DLD1 (cell line): ENCODE data around the gene MAP2K7.

Experiments used
- in situ Hi-C: cut with HindIII; loops from 2 replicates; pipeline ENCODE4 v1.10.0; 2017; ENCODE audit warnings: low sequenced_read_pairs

MAP2K7 gene

DNA sequence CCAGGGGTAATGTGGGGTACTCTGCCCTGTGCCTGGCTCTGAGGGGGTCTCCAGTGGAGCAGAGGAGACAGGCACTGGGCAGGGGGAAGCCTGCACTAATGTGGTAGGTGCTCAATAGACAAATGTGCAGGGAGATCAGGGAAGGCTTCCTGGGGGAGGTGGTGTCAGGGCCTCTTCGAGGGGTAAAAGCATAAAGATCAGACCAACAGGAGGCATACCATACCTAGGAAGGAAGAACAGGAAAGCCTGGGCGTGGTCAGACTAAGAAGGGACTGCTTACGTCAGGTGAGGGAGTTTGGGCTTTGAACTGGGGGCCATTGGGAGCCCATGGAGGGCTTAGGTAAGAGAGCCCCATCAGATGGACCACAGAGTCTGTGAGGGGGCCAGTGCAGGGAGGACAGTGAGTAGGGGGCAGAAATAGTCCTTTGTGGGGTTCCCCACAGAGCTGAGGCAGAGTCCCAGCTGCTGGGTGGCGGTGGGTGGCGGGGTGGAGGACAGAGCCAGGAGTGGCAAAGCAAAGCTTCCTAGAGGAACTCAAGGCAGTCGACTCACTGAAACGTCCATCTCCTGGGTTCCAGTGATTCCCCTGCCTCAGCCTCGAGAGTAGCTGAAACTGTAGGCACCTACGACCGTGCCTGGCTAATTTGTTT, 38.3 kb upstream of the MAP2K7 start:
- in situ Hi-C loops: loop anchor here (25.0 kb wide), 1 partner anchor 153 kb away; the partner anchor contains the start of gene FCER2

DNA sequence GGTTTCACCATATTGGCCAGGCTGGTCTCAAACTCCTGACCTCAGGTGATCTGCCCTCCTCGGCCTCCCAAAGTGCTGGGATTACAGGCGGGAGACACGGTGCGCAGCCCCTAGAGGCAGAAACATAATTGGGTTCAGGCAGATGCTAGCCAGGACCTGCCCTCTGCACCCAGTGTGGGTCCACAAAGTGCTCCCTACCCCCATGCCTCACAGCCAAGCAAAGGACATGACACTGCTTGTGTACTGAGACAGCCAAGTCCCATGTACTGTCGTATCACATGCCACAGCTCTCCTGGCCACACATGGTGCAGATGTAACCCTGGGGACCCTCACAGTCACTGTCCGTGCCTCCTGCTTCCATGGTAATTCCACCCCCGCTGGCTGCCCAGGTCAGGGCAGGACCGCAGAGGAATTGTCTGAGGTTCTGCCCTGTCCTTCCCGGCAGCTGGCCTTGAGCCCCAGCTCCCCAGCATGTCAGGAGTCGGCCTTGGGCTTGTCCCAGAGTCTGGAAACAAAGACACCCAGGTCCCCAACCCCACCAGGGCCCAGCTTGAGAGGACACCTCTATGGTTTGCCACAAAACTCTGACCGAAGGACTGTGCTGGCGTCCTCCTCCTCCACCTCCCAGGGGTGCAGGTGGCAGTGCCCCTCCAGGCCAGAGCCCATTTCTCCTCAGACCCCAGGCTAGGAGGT, 37.1 kb upstream of the MAP2K7 start:
- in situ Hi-C loops: loop anchor here (25.0 kb wide), 1 partner anchor 154 kb away; the partner anchor contains the start of gene FCER2

- in situ Hi-C loops: loop anchor here (25.0 kb wide), 1 partner anchor 155 kb away; the partner anchor contains the start of gene FCER2
Observed at GRCh38 chr19:7867092-7867844, 36.4 kb upstream of the MAP2K7 start.

- in situ Hi-C loops: loop anchor here (25.0 kb wide), 1 partner anchor 156 kb away; the partner anchor contains the start of gene FCER2
Observed at GRCh38 chr19:7868326-7868670, 35.4 kb upstream of the MAP2K7 start.

DNA sequence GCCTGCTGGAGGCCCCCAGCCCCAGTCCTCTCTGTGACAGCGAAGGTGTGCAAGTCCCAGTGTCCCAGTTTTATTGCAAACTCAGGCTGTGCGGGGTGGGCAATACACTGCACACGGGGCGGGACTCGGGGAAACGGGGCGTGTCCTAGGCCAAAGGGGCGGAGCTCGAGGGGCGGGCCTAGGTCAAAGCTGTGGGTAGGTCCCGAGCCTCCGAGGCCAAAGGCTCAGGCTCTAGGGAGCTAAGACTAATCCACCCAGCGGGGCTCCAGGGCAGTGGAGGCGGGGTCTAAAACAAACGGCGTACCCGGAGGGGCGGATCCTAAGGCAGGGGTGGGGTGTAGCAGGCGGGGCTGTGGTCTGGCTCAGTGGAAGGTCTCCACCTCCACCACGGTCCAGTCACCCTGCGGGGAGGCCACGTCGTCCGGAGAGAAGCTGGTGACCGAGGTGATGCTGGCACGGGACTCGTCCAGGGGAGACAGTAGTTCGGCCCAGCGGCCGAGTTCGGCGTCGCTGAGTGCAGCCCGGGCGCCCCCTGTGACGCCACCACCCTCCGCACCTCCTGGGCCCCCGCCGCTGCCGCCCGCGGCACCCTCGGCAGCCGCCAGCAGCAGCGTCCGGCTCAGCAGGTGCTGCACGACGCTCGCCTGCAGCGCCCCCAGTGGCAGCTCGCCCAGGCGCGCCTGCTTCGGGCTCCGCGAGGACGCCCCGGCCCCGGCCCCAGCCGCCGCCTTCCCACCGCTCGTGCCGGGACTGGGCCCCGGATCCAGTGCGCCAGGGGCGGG, 34.8 kb upstream of the MAP2K7 start:
- in situ Hi-C loops: loop anchor here (25.0 kb wide), 1 partner anchor 157 kb away; the partner anchor contains the start of gene FCER2

DNA sequence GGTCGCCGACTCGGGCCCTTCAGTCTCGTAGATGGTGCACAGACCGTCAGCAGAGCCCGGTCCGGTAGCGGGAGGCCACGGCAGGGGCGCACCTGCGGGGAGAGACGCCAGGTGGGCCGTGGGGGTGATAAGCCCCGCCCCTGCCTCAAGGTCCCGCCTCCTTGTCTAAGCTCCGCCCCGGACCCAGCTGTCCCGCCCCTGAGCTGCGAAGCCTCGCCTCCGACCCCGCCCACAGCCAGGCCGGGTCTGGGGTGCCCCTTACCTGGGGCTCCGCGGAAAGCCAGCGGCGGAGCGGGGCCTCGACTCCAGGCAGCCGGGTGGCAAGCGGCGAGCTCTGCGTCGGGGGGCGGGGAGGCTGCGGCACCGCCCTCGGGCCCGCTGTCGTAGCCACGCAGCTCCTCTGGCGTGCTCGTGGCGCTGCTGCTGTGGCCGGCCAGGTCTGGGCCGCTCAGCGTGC, 34.2 kb upstream of the MAP2K7 start:
- in situ Hi-C loops: loop anchor here (25.0 kb wide), 1 partner anchor 157 kb away; the partner anchor contains the start of gene FCER2

DNA sequence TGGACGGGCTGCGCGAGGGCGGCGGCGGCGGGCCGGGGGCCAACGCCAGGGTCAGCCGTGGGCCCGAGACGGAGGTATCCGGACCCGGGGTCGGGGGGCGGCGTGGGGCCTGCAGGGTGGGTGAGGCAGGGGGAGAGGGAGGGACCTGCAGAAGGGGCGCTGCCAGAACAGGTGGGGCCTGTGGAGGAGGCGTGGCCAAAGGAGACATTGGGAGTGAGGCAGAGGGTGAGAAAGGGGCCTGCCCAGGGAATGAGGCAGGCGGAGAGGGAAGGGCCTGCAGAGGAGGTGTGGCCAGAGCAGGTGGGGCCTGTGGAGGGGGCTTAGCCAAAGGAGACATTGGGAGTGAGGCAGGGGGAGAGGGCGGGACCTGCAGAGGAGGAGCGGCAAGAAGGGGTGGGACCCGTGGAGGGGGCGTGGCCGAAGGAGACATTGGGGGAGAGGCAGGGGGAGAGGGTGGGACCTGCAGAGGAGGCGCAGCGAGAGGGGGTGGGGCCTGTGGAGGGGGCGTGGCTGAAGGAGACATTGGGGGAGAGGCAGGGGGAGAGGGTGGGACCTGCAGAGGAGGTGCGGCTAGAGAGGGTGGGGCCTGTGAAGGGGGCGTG, 33.7 kb upstream of the MAP2K7 start:
- in situ Hi-C loops: loop anchor here (25.0 kb wide), 1 partner anchor 158 kb away; the partner anchor contains the start of gene FCER2

DNA sequence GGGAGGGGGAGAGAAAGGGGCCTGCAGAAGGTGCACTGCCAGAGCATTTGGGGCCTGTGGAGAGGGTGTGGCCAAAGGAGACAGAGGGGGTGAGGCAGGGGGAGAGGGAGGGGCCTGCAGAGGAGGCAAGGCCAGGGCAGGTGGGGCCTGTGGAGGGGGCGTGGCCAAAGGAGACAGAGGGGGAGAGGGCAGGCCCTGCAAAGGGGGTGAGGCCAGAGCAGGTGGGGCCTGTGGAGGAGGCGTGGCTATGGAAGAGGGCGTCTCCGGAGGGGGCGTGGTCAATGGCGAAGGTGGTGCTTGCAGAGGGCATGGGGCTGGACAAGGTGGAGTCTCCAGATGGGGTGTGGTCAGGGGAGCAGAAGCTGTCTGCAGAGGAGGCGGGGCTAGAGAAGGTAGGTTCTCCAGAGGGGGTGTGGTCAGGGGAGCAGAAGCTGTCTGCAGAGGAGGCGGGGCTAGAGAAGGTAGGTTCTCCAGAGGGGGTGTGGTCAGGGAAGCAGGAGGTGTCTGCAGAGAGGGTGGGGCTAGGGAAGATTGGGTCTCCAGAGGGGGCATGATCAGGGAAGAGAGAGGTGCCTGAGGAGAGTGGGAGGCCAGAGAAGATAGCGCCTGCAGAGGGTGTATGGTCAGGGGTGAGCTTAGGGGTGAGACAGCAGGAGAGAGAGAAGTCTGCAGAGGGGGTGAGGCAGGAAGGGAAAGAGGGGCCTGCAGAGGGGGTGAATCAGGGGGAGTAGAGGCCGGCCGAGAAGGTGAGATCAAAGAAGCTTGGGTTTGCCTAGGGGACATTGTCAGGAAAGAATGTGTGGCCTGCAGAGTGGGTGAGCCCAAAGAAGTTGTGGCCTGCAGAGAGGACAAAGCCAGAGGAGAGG, 32.9 kb upstream of the MAP2K7 start:
- in situ Hi-C loops: loop anchor here (25.0 kb wide), 1 partner anchor 159 kb away; the partner anchor contains the start of gene FCER2

- in situ Hi-C loops: loop anchor here (25.0 kb wide), 1 partner anchor 159 kb away; the partner anchor contains the start of gene FCER2
Observed at GRCh38 chr19:7871437-7872305, 32.0 kb upstream of the MAP2K7 start.

GRCh38 chr19:7872306-7873204, 31.1 kb upstream of the MAP2K7 start:
- in situ Hi-C loops: loop anchor here (25.0 kb wide), 1 partner anchor 160 kb away; the partner anchor contains the start of gene FCER2

- in situ Hi-C loops: loop anchor here (25.0 kb wide), 1 partner anchor 161 kb away; the partner anchor contains the start of gene FCER2
Observed at GRCh38 chr19:7873304-7874075, 30.2 kb upstream of the MAP2K7 start.

GRCh38 chr19:7874076-7874896, 29.4 kb upstream of the MAP2K7 start, which contains the start of gene PRR36:
Gene PRR36 (minus strand): TSS chr19:7874390. CDS start chr19:7873689, 701 bp downstream.
- in situ Hi-C loops: loop anchor here (25.0 kb wide), 1 partner anchor 162 kb away; the partner anchor contains the start of gene FCER2

GRCh38 chr19:7874897-7875273, 28.8 kb upstream of the MAP2K7 start:
- in situ Hi-C loops: loop anchor here (25.0 kb wide), 1 partner anchor 163 kb away; the partner anchor contains the start of gene FCER2

GRCh38 chr19:7877249-7877836, 26.3 kb upstream of the MAP2K7 start:
- in situ Hi-C loops: no loop called here
